Cardiac septum (tissue), 1 donor: Measurements from ENCODE around the gene DDIT4. TPM values are rescaled to one million over a fixed set of nuclear protein-coding genes. Genes with fewer than 3 reads are reported as not detected.

Experiments used
- DNase-seq: peaks from one replicate; pipeline ENCODE4 v3.0.0-alpha.2; 2020; ENCODE audit warnings: low spot score
- intact Hi-C: fragments of 100-400 bp; cut with DNase I; formaldehyde crosslinking; loops from one replicate; pipeline ENCODE4 v1.14.0; 2022
- total RNA-seq: library from RNA; stranded (reverse); fragmentation: NEBNext Ultra II Directional; extraction: Animal tissue kit (Norgen Biotek cat#: 25700); gene quantifications from one replicate; pipeline ENCODE4 v1.2.1, GENCODE V29; 2021
- donor health status: DM: no; HTN: no; CAD: no.

DDIT4 gene
- total RNA-seq, 1 donor from 2014 or later, result 22.6 TPM

- no peak for DNase-seq
- intact Hi-C loops, result no loop called here
These were observed 35.8 kb downstream of the DDIT4 start for GRCh38 chr10:72309290-72310240.

DNA sequence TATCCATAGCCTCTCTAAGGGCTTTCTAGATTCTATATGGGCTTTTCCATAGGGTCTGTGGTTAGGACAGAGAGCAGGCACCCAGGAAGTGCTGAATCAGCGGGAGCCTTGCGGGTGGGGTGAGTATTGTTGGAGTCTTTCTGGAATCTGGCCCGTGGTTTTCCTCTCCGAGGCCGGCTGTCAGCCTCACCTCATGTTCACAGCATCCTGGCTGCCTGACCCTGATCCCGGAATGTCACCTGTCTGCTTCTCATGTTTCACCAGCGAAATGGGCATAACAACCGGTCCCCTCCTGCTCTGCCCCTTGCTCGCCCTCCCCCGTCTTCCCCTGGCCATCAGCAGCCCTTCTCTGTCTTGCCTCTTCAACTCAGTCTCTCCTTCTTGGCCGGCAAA, 36.5 kb downstream of the DDIT4 start:
- no peak for DNase-seq
- intact Hi-C loops, result no loop called here

DNA sequence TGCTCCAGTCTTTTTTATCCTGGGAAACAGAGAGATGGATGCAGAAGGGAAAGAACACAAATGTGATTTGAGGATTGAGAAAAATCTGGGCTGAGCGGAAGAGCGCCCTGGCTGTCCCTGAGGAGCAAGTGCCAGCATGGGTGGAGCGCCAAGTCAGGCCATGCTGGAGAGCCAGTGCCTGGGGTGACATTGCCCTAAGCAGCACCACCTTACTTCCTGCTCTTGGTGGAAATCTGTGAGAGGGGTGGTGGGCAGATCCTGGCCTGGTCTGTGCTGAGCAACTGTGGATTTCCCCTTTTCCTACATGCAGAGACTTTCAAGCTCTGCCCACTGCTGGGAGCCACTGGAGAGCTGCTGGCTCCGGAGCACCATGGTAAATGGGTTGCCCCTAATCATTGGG, 36.9 kb downstream of the DDIT4 start:
- no peak for DNase-seq
- intact Hi-C loops, result no loop called here

GRCh38 chr10:72311667-72312066, 37.9 kb downstream of the DDIT4 start:
- DNase-seq, result no peak
- intact Hi-C loops, result no loop called here

DNA sequence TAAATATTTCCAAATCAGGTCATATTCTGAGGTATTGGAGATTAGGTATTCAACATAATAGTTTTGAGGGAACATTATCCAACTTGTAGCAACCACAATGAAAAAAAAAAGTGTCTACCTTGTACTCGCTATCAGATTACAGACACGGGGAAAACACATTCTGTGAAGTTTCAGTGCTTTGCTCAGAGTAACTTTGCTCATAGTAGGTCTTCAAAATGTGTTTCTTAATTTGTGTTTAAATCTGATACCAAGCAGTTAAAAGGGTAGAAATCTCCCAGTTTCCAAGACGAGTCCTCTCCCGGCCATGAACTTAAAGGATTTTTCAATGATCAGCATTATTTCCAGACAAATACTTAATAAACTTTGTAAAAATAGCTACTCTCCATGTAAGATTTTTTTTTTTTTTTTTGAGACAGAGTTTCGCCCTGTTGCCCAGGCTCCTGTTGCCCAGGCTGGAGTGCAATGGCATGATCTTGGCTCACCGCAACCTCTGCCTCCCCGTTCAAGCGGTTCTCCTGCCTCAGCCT, 39.2 kb downstream of the DDIT4 start:
- intact Hi-C loops, result no loop called here
- DNase-seq, result no peak

DNA sequence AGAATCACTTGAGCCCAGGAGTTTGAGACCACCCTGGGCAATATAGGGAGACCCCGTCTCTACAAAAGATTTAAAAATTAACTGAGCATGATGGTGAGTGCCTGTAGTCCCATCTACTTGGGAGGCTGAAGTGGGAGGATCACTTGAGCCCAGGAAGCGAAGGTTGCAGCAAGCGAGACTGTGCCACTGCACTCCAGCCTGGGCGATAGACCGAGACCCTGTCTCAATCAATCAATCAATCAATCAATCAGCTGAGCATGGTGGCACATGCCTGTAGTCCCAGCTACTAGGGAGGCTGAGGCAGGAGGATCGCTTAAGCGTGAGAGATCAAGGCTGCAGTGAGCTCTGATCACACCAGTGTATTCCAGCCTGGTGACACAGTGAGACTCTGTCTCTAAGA, 40.5 kb downstream of the DDIT4 start:
- intact Hi-C loops, result no loop called here
- no peak for DNase-seq

- no peak for DNase-seq
- intact Hi-C loops, result loop anchor here (5.0 kb wide), 1 partner anchor 43 kb away; the partner anchor contains the start of gene DDIT4
These were observed 41.3 kb downstream of the DDIT4 start for GRCh38 chr10:72315054-72315453.

- intact Hi-C loops, result loop anchor here (5.0 kb wide), 1 partner anchor 43 kb away; the partner anchor contains the start of gene DDIT4
- no peak for DNase-seq
These were observed 42.1 kb downstream of the DDIT4 start for GRCh38 chr10:72315611-72316385.

GRCh38 chr10:72316386-72316700, 42.6 kb downstream of the DDIT4 start:
- intact Hi-C loops, result loop anchor here (5.0 kb wide), 1 partner anchor 44 kb away; the partner anchor contains the start of gene DDIT4
- DNase-seq, result no peak

DNA sequence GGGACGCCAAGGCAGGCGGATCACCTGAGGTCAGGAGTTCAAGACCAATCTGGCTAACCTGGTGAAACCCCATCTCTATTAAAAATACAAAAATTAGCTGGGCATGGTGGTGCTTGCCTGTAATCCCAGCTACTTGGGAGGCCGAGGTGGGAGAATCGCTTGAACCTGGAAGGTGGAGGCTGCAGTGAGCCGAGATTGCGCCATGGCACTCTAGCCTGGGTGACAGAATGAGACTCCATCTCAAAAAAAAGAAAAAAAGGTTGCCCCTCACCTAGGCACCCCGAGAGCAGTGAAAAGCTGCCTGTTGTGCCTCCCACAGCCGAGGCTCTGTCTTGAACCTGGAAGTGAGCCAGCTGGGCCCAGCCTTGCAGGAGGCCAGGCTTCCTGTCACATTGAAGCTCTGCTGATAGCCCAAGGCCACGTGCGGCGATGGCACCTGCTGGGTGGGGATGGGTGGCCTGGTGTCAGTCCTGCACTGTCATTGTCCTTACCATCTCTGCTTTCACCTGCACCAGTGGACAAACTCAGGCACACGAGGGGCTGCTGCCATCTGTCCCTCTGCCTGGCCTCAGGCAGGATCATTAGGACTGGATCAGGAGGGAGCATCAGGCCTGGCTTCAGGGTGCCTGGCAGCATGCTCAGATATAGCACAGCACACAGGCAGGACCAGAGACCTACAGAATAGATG, 43.2 kb downstream of the DDIT4 start:
- peak; percentile 88 for DNase-seq
- intact Hi-C loops, result loop anchor here (5.0 kb wide), 1 partner anchor 45 kb away; the partner anchor contains the start of gene DDIT4

GRCh38 chr10:72318418-72319262, 44.9 kb downstream of the DDIT4 start:
- intact Hi-C loops, result loop anchor here (2.0 to 5.0 kb wide), 2 partner anchors 46 to 70 kb away; partner anchors contain the start of gene DDIT4
- no peak for DNase-seq

GRCh38 chr10:72319416-72320254, 45.9 kb downstream of the DDIT4 start:
- DNase-seq, result peak; percentile 97
- intact Hi-C loops, result loop anchor here (2.0 to 5.0 kb wide), 2 partner anchors 47 to 71 kb away; partner anchors contain the start of gene DDIT4

GRCh38 chr10:72320676-72321247, 47.0 kb downstream of the DDIT4 start:
- intact Hi-C loops, result no loop called here
- no peak for DNase-seq

GRCh38 chr10:72321248-72322029, 47.7 kb downstream of the DDIT4 start:
- DNase-seq, result no peak
- intact Hi-C loops, result no loop called here

- DNase-seq, result no peak
- intact Hi-C loops, result no loop called here
These were observed 48.2 kb downstream of the DDIT4 start for GRCh38 chr10:72322030-72322279.

GRCh38 chr10:72322280-72323058, 48.7 kb downstream of the DDIT4 start:
- no peak for DNase-seq
- intact Hi-C loops, result no loop called here
